Karpas-422 (cell line): ENCODE measurements around the gene TIAM1. TPM values are rescaled to one million over a fixed set of nuclear protein-coding genes. Genes with fewer than 3 reads are reported as not detected.

Source experiments
- DNase-seq: peaks from one replicate; pipeline ENCODE4 v3.0.0-alpha.2; 2015
- H2AFZ ChIP-seq: fragments of 200-600 bp; sonication (generic); 2 replicates; pipeline ENCODE4 v1.6.1; 2014; ENCODE audit warnings: antibody characterized with exemption, low read length, mixed read lengths
- H3K27ac ChIP-seq: fragments of 200-600 bp; sonication (generic); 2 replicates; pipeline ENCODE4 v1.5.1; 2014; ENCODE audit warnings: mild to moderate bottlenecking, low read length, moderate library complexity
- H3K27me3 ChIP-seq: fragments of 200-600 bp; sonication (generic); 2 replicates; pipeline ENCODE4 v1.6.1; 2014; ENCODE audit warnings: low read length, mixed read lengths
- H3K36me3 ChIP-seq: fragments of 200-600 bp; sonication (generic); 2 replicates; pipeline ENCODE4 v1.6.1; 2014; ENCODE audit warnings: low read length, mixed read lengths; ENCODE audit not compliant: insufficient read depth
- H3K4me1 ChIP-seq: fragments of 200-600 bp; sonication (generic); 2 replicates; pipeline ENCODE4 v1.6.1; 2014; ENCODE audit warnings: mild to moderate bottlenecking, low read length, mixed read lengths
- H3K4me2 ChIP-seq: fragments of 200-600 bp; sonication (generic); 2 replicates; pipeline ENCODE4 v1.6.1; 2014; ENCODE audit warnings: low read length, low read depth, mild to moderate bottlenecking; ENCODE audit not compliant: poor library complexity, severe bottlenecking
- H3K4me3 ChIP-seq: fragments of 200-600 bp; sonication (generic); 2 replicates; pipeline ENCODE4 v1.5.1; 2014; ENCODE audit warnings: mild to moderate bottlenecking, antibody characterized with exemption, low read length, mixed read lengths
- H3K79me2 ChIP-seq: fragments of 200-600 bp; sonication (generic); 2 replicates; pipeline ENCODE4 v1.6.1; 2014; ENCODE audit warnings: mild to moderate bottlenecking, low read length, mixed read lengths
- H3K9ac ChIP-seq: fragments of 200-600 bp; sonication (generic); 2 replicates; pipeline ENCODE4 v1.6.0; 2014; ENCODE audit warnings: low read length
- H3K9me2 ChIP-seq: fragments of 200-600 bp; sonication (generic), shearing (Covaris generic); replicated peaks from 2 replicates; pipeline ENCODE4 v1.6.0; 2014; ENCODE audit warnings: mild to moderate bottlenecking, low read length, moderate library complexity; ENCODE audit not compliant: insufficient read depth
- H3K9me3 ChIP-seq: fragments of 300-700, 200-600 bp; sonication (generic); 2 replicates; pipeline ENCODE4 v1.6.1; 2014; ENCODE audit warnings: low read length, mixed read lengths
- H4K20me1 ChIP-seq: fragments of 200-600 bp; sonication (generic); 2 replicates; pipeline ENCODE4 v1.6.1; 2014; ENCODE audit warnings: mild to moderate bottlenecking, antibody characterized with exemption, low read length, low read depth; ENCODE audit not compliant: insufficient read depth
- total RNA-seq: library from RNA; depleted of rRNA; stranded (reverse); fragments of >200 nt; shearing (Covaris generic); gene quantifications from 2 replicates; pipeline ENCODE4 v1.2.3, GENCODE V29; 2014; ENCODE audit warnings: low replicate concordance

TIAM1 gene
- total RNA-seq, 1 experiment from 2014 or later = 0.63 TPM

GRCh38 chr21:31363720-31364119 is 19.7 kb upstream of the TIAM1 start:
- Histone ChIP-seq H3K4me1 (no peaks in the 10 kb centered on the region), H4K20me1 (no peaks in the 10 kb centered on the region), H3K4me3 (no peak overlapping the region), H2AFZ (no peak overlapping the region), H3K9me3 (no peaks in the 10 kb centered on the region), H3K79me2 (no peaks in the 10 kb centered on the region), H3K27ac (no peak overlapping the region), H3K27me3 (no peaks in the 10 kb centered on the region), H3K9ac (no peak overlapping the region), H3K9me2 (no peaks in the 10 kb centered on the region), H3K4me2 (no peak overlapping the region), H3K36me3 (no peaks in the 10 kb centered on the region)
- DNase-seq = no peak

GRCh38 chr21:31360717-31361116 is 16.7 kb upstream of the TIAM1 start:
- H3K4me2 ChIP-seq = no peak overlapping the region
- no peaks in the 10 kb centered on the region for H3K27me3 ChIP-seq
- no peaks in the 10 kb centered on the region for H3K9me2 ChIP-seq
- H3K36me3 ChIP-seq = no peaks in the 10 kb centered on the region
- H4K20me1 ChIP-seq = no peaks in the 10 kb centered on the region
- no peak overlapping the region for H3K4me3 ChIP-seq
- no peak overlapping the region for H3K9ac ChIP-seq
- H3K4me1 ChIP-seq = no peaks in the 10 kb centered on the region
- no peak overlapping the region for H3K27ac ChIP-seq
- DNase-seq = no peak
- H3K9me3 ChIP-seq = no peaks in the 10 kb centered on the region
- H3K79me2 ChIP-seq = no peaks in the 10 kb centered on the region
- H2AFZ ChIP-seq = no peak overlapping the region

- Histone ChIP-seq H3K27me3 (no peaks in the 10 kb centered on the region), H3K36me3 (no peaks in the 10 kb centered on the region), H2AFZ (no peak overlapping the region), H3K27ac (no peak overlapping the region), H3K79me2 (no peaks in the 10 kb centered on the region), H3K9me2 (no peaks in the 10 kb centered on the region), H3K9ac (no peak overlapping the region), H3K4me1 (no peaks in the 10 kb centered on the region), H4K20me1 (no peaks in the 10 kb centered on the region), H3K9me3 (no peaks in the 10 kb centered on the region), H3K4me3 (no peak overlapping the region), H3K4me2 (no peak overlapping the region)
- DNase-seq = no peak
These were observed 14.1 kb upstream of the TIAM1 start for GRCh38 chr21:31358158-31358557.

- no peak for DNase-seq
- H3K9ac ChIP-seq = no peak overlapping the region
- H3K36me3 ChIP-seq = no peaks in the 10 kb centered on the region
- no peaks in the 10 kb centered on the region for H4K20me1 ChIP-seq
- no peaks in the 10 kb centered on the region for H3K27me3 ChIP-seq
- H2AFZ ChIP-seq = no peak overlapping the region
- H3K4me3 ChIP-seq = no peak overlapping the region
- no peak overlapping the region for H3K27ac ChIP-seq
- no peaks in the 10 kb centered on the region for H3K79me2 ChIP-seq
- no peak overlapping the region for H3K4me2 ChIP-seq
- no peaks in the 10 kb centered on the region for H3K9me3 ChIP-seq
- no peaks in the 10 kb centered on the region for H3K4me1 ChIP-seq
- no peaks in the 10 kb centered on the region for H3K9me2 ChIP-seq
These were observed 12.4 kb upstream of the TIAM1 start for GRCh38 chr21:31356440-31356839.

- no peaks in the 10 kb centered on the region for H3K27me3 ChIP-seq
- H3K4me1 ChIP-seq = no peaks in the 10 kb centered on the region
- no peak overlapping the region for H3K4me3 ChIP-seq
- H3K9me2 ChIP-seq = no peaks in the 10 kb centered on the region
- H4K20me1 ChIP-seq = no peaks in the 10 kb centered on the region
- DNase-seq = no peak
- H3K36me3 ChIP-seq = no peaks in the 10 kb centered on the region
- no peak overlapping the region for H2AFZ ChIP-seq
- no peaks in the 10 kb centered on the region for H3K79me2 ChIP-seq
- no peak overlapping the region for H3K27ac ChIP-seq
- H3K9ac ChIP-seq = no peak overlapping the region
- H3K9me3 ChIP-seq = no peaks in the 10 kb centered on the region
- no peak overlapping the region for H3K4me2 ChIP-seq
These were observed 10.8 kb upstream of the TIAM1 start for GRCh38 chr21:31354604-31355443.

GRCh38 chr21:31354122-31354521 is 10.1 kb upstream of the TIAM1 start:
- Histone ChIP-seq H3K4me1 (no peaks in the 10 kb centered on the region), H3K4me3 (no peak overlapping the region), H2AFZ (no peak overlapping the region), H3K36me3 (no peaks in the 10 kb centered on the region), H3K9ac (no peak overlapping the region), H3K27ac (no peak overlapping the region), H3K9me3 (no peaks in the 10 kb centered on the region), H3K4me2 (no peak overlapping the region), H3K9me2 (no peaks in the 10 kb centered on the region), H3K27me3 (no peaks in the 10 kb centered on the region), H4K20me1 (no peaks in the 10 kb centered on the region), H3K79me2 (no peaks in the 10 kb centered on the region)
- no peak for DNase-seq

GRCh38 chr21:31352836-31353235 is 8.8 kb upstream of the TIAM1 start:
- Histone ChIP-seq H3K79me2 (no peaks in the 10 kb centered on the region), H3K9me3 (no peaks in the 10 kb centered on the region), H2AFZ (no peak overlapping the region), H3K27ac (no peak overlapping the region), H3K9ac (no peak overlapping the region), H3K4me3 (no peak overlapping the region), H3K27me3 (no peaks in the 10 kb centered on the region), H3K4me2 (no peak overlapping the region), H3K4me1 (no peaks in the 10 kb centered on the region), H3K9me2 (no peaks in the 10 kb centered on the region), H4K20me1 (no peaks in the 10 kb centered on the region), H3K36me3 (no peaks in the 10 kb centered on the region)
- no peak for DNase-seq

GRCh38 chr21:31351960-31352359 is 7.9 kb upstream of the TIAM1 start:
- H3K36me3 ChIP-seq = no peaks in the 10 kb centered on the region
- H3K27ac ChIP-seq = no peak overlapping the region
- no peak overlapping the region for H2AFZ ChIP-seq
- no peak overlapping the region for H3K4me3 ChIP-seq
- H3K9me3 ChIP-seq = no peaks in the 10 kb centered on the region
- no peak overlapping the region for H3K9ac ChIP-seq
- no peaks in the 10 kb centered on the region for H3K79me2 ChIP-seq
- no peaks in the 10 kb centered on the region for H4K20me1 ChIP-seq
- no peaks in the 10 kb centered on the region for H3K9me2 ChIP-seq
- DNase-seq = no peak
- H3K4me2 ChIP-seq = no peak overlapping the region
- no peaks in the 10 kb centered on the region for H3K4me1 ChIP-seq
- no peaks in the 10 kb centered on the region for H3K27me3 ChIP-seq
